ENCODE measurements around the gene MTMR3. TPM values are rescaled to one million over a fixed set of nuclear protein-coding genes. Genes with fewer than 3 reads are reported as not detected.

MTMR3 gene
- total RNA-seq, 4 donors from 2014 or later = 36.6 to 42.1 (median 37.1) TPM

DNA sequence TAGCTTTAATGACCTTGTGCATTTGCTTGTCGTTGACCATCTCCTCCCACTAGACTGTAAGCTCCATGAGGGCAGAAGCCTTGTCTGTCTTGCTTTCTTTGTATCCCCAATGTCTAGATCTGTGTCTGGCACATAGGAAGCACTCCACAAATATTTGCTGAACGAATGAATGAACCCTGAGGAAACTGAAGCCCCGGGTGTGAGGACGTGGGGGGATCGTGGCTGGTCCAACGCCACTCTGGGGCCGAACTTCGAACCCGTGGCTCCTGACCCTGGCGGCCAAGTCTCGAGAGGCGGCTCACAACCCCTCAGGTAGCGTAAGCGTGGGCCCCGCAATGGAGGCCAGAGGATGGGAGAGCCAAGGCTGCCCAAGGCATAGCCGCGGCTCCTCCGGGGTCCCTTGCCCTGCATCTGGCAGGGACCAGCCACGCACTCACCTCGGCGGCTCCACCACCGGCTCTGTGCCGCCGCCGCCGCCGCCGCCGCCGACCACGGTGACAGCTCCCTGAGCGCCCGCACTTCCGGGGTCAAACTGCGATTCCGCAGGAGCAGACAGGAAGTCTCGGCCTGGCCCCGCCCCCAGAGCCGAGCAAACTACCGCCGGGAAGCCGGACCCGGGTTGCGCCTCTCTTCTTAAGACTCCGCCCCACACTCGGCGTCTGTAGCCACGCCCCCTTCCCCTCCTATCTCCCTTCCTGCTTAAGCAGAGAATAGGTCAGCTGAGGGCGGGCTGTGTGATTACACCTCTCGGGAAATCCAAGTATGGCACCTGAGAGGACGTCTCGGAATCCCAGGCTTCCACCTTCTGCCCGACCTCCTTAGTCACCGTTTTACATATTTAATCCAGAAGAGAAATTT, 45.0 kb upstream of the MTMR3 start, which contains the start of gene ASCC2:
TSS of gene ASCC2 (minus strand) at position 534 of the 858 bp plus-strand sequence. CDS start 5,949 bp downstream, outside the sequence.
- ATAC-seq (peak; percentile 93 to 97), DNase-seq (peak; percentile 99 to 100)
- peaks cover 20 to 45% of the 10 kb centered on the region in 2 donors for H3K4me1 ChIP-seq
- no peaks in the 10 kb centered on the region for H3K27me3 ChIP-seq
- TF ChIP-seq, protein P1, sequence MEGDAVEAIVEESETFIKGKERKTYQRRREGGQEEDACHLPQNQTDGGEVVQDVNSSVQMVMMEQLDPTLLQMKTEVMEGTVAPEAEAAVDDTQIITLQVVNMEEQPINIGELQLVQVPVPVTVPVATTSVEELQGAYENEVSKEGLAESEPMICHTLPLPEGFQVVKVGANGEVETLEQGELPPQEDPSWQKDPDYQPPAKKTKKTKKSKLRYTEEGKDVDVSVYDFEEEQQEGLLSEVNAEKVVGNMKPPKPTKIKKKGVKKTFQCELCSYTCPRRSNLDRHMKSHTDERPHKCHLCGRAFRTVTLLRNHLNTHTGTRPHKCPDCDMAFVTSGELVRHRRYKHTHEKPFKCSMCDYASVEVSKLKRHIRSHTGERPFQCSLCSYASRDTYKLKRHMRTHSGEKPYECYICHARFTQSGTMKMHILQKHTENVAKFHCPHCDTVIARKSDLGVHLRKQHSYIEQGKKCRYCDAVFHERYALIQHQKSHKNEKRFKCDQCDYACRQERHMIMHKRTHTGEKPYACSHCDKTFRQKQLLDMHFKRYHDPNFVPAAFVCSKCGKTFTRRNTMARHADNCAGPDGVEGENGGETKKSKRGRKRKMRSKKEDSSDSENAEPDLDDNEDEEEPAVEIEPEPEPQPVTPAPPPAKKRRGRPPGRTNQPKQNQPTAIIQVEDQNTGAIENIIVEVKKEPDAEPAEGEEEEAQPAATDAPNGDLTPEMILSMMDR (IDR thresholded peaks at IDR 0.05 in 4 of 5, conservative IDR thresholded peaks at IDR 0.05 in 1 of 5) = peak in 2 of 5 experiments; percentile 21 to 32
- TF ChIP-seq POLR2A (IDR thresholded peaks at IDR 0.05) = peak; percentile 88 to 96
- H3K36me3 ChIP-seq = peaks cover 0 to 7% of the 10 kb centered on the region in 2 donors
- in situ Hi-C loops (cut with MboI; ENCODE audit: low sequenced_read_pairs in 4 of 4) = no loop called here
- H3K4me3 ChIP-seq = peak within 1 kb of the TSS; percentile 69 to 99 (median 96)
- peak within 1 kb of the TSS; percentile 82 to 95 (median 90) for H3K27ac ChIP-seq
- intact Hi-C loops (cut with DNase I; ENCODE audit: low total_unique reads) = loop anchor here (1.0 to 5.0 kb wide), 4 partner anchors 34 to 71 kb away; partner anchors contain the start of genes MTMR3, UQCR10 and ZMAT5
- no peaks in the 10 kb centered on the region for H3K9me3 ChIP-seq

DNA sequence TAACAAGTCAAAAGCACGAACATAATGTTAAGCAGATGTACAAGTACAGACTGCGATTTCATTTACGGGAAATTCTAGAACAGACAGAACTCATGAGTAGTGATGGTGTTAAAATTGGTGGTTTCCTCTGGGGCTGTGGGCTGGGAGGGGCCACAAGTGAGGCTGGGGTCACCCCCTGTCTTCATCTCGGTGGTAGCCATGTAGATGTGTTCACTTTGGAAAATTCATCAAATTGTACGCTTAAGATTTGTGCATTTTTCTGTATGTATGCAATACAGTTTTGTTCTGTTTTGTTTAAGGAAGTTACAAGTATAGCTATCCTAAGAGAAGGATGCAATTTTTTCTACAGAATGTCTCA, 44.4 kb upstream of the MTMR3 start:
- ATAC-seq = peak in 1 of 2 donors; percentile 4
- H3K27ac ChIP-seq = peak overlapping the region; percentile 82 to 95 (median 90)
- DNase-seq = no peak
- in situ Hi-C loops (cut with MboI; ENCODE audit: low sequenced_read_pairs in 4 of 4) (no loop called here), intact Hi-C loops (cut with DNase I; ENCODE audit: low total_unique reads) (loop anchor here (1.0 to 5.0 kb wide), 4 partner anchors 34 to 71 kb away; partner anchors contain the start of genes MTMR3, UQCR10 and ZMAT5)
- H3K4me1 ChIP-seq = peaks cover 20 to 39% of the 10 kb centered on the region in 2 donors
- H3K36me3 ChIP-seq = peaks cover 0 to under 1% of the 10 kb centered on the region in 2 donors
- H3K27me3 ChIP-seq = no peaks in the 10 kb centered on the region
- no peaks in the 10 kb centered on the region for H3K9me3 ChIP-seq
- peak overlapping the region; percentile 69 to 99 (median 96) for H3K4me3 ChIP-seq
- TF ChIP-seq POLR2A (IDR thresholded peaks at IDR 0.05) = no peak
- TF ChIP-seq, protein P1 (IDR thresholded peaks at IDR 0.05 in 4 of 5, conservative IDR thresholded peaks at IDR 0.05 in 1 of 5) = no peak

DNA sequence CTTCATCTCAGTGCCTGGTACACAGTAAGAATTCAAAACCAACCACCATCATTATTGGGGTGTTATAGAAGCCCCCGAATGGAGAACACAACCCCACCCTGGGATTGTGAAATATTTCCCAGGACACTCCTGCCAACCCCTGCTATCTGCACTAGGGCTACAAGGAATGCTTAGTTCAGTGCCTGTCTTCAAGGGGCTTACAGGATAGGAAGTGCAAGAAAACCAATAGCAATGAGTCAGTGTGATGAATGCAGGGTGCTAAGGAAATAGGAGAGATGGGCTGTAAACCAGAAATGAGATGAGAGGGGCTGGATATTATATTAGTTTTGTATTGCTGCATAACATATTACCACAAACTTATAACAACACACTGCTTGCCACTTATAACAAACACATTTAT, 43.9 kb upstream of the MTMR3 start:
- peak overlapping the region; percentile 82 to 95 (median 90) for H3K27ac ChIP-seq
- intact Hi-C loops (cut with DNase I; ENCODE audit: low total_unique reads) = loop anchor here (5.0 kb wide), 1 partner anchor 72 kb away; the partner anchor contains the start of genes UQCR10 and ZMAT5

DNA sequence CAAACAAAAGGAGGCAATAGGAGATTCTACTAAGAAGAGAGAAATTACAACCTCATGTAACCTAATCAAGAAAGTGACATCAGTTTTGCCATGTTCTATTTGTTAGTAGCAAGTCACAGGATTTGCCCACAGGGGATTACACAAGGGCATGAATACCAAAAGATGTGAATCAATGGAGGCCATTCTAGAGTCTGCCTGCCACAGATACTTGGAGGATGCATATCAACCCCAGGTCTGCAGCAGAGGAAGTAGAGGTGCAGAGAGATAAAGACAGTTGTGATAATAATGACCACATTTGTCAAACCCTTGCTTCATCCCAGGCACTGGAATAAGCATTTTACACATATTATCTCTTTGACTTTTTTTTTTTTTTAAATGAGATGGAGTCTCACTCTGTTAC, 42.5 kb upstream of the MTMR3 start:
- TF ChIP-seq POLR2A (IDR thresholded peaks at IDR 0.05) = no peak
- TF ChIP-seq, protein P1 (IDR thresholded peaks at IDR 0.05 in 4 of 5, conservative IDR thresholded peaks at IDR 0.05 in 1 of 5) = no peak
- Histone ChIP-seq H3K27ac (no peak overlapping the region), H3K36me3 (no peaks in the 10 kb centered on the region), H3K27me3 (no peaks in the 10 kb centered on the region), H3K9me3 (no peaks in the 10 kb centered on the region), H3K4me3 (no peak overlapping the region), H3K4me1 (peaks cover 20 to 24% of the 10 kb centered on the region in 2 donors)
- ATAC-seq (no peak), DNase-seq (no peak)
- in situ Hi-C loops (cut with MboI; ENCODE audit: low sequenced_read_pairs in 4 of 4) (no loop called here), intact Hi-C loops (cut with DNase I; ENCODE audit: low total_unique reads) (loop anchor here (10.0 kb wide), 1 partner anchor 236 kb away; the partner anchor contains the start of gene NF2)

More for the DNA sequence above, 43.9 kb upstream of the MTMR3 start:
- no peaks in the 10 kb centered on the region for H3K9me3 ChIP-seq
- in situ Hi-C loops (cut with MboI; ENCODE audit: low sequenced_read_pairs in 4 of 4) = no loop called here
- TF ChIP-seq, protein P1 (IDR thresholded peaks at IDR 0.05 in 4 of 5, conservative IDR thresholded peaks at IDR 0.05 in 1 of 5) = no peak
- no peak for TF ChIP-seq POLR2A (IDR thresholded peaks at IDR 0.05)
- DNase-seq (no peak), ATAC-seq (no peak)
- no peak overlapping the region for H3K4me3 ChIP-seq
- no peaks in the 10 kb centered on the region for H3K27me3 ChIP-seq
- no peaks in the 10 kb centered on the region for H3K36me3 ChIP-seq
- H3K4me1 ChIP-seq = peaks cover 20 to 37% of the 10 kb centered on the region in 2 donors

All from gastrocnemius medialis (tissue), 4 donors.